K562 (cell line): ENCODE results near the gene COLEC12. TPM values are rescaled to one million over a fixed set of nuclear protein-coding genes. Genes with fewer than 3 reads are reported as not detected.

ENCODE experiments used
- ATAC-seq: fragments of 200-7000 bp; cut with Tn5 transposase; 3 replicates; pipeline ENCODE4 v1.9.1; 2020; ENCODE audit warnings: moderate library complexity
- BruUV-seq: library from RNA; stranded (reverse); fragments of 400-500 nt; replicated peaks from 2 replicates; lab custom pipeline; 2021; lab: Mats Ljungman, UMichigan
- CTCF ChIA-PET: fragments of 300-600 bp; formaldehyde crosslinking; extraction: SDS; loops from one replicate; lab custom pipeline; 2021; ENCODE audit warnings: low intra/inter-chr PET ratio; lab: Yijun Ruan, JAX
- POLR2A ChIA-PET: fragments of 300-600, 350-650 bp; sonication (Branson Sonifier 250); formaldehyde crosslinking; extraction: SDS; loops from one replicate; lab custom pipeline; 2021; ENCODE audit warnings: antibody characterized with exemption, inconsistent platforms; lab: Yijun Ruan, JAX
- DNase-seq, 4 experiments: peaks; one replicate each; pipeline versions ENCODE4 v3.0.0 to v3.0.0-alpha.2; 2011 to 2018; ENCODE audit warnings: low spot score in 3 of 4, mixed read lengths in 3 of 4; ENCODE audit errors: extremely low read depth in 1 of 4
- FAIRE-seq: peaks from 2 replicates; lab custom pipeline; 2011; peaks lifted over from hg19 to GRCh38; lab: Jason Lieb, UNC
- H2AFZ ChIP-seq: 2 replicates; pipeline ENCODE4 v1.6.0; 2011; ENCODE audit warnings: low read depth, low read length, control low read depth, inconsistent platforms
- H3K27ac ChIP-seq: fragments of 200-600 bp; 3 replicates; pipeline ENCODE4 v1.8.0; 2011; ENCODE audit warnings: low read depth, mild to moderate bottlenecking, control low read depth, inconsistent platforms, low read length, moderate library complexity, mixed read lengths; ENCODE audit errors: extremely low read depth
- H3K27me3 ChIP-seq, 2 experiments: fragments of 300-600 bp in 1 of 2; 2 replicates in 1 of 2; 3 replicates in 1 of 2; pipeline versions ENCODE4 v1.6.0 to v1.8.0; 2011; ENCODE audit warnings: inconsistent platforms in 2 of 2, low read length in 2 of 2, mild to moderate bottlenecking in 1 of 2, mixed read lengths in 1 of 2, moderate library complexity in 1 of 2; ENCODE audit not compliant: control insufficient read depth in 2 of 2, insufficient read depth in 2 of 2
- H3K36me3 ChIP-seq: fragments of 300-600 bp; 3 replicates; pipeline ENCODE4 v1.8.0; 2011; ENCODE audit warnings: mild to moderate bottlenecking, low read length, inconsistent platforms; ENCODE audit not compliant: control insufficient read depth, insufficient read depth
- H3K4me1 ChIP-seq, 2 experiments: fragments of 200-600 bp in 1 of 2; replicated peaks in 1 of 2; 2 replicates in 1 of 2; 3 replicates in 1 of 2; pipeline versions ENCODE4 v1.5.1 to v1.8.0; 2011; ENCODE audit warnings: inconsistent platforms in 2 of 2, low read length in 2 of 2, mild to moderate bottlenecking in 1 of 2, mixed read lengths in 1 of 2, moderate library complexity in 1 of 2; ENCODE audit not compliant: control insufficient read depth in 2 of 2, insufficient read depth in 2 of 2
- H3K4me2 ChIP-seq: 2 replicates; pipeline ENCODE4 v1.6.1; 2011; ENCODE audit warnings: low read length, control low read depth, inconsistent platforms, mixed read lengths; ENCODE audit not compliant: insufficient read depth
- H3K4me3 ChIP-seq: fragments of 200-600 bp; sonication (generic), shearing (Covaris generic); 2 replicates; pipeline ENCODE4 v1.5.1; 2016; ENCODE audit warnings: control low read depth, inconsistent platforms
- H3K79me2 ChIP-seq: fragments of 200-600 bp; 3 replicates; pipeline ENCODE4 v1.8.0; 2011; ENCODE audit warnings: low read length, inconsistent platforms; ENCODE audit not compliant: control insufficient read depth, insufficient read depth
- H3K9ac ChIP-seq, 2 experiments: 2 replicates each; pipeline versions ENCODE4 v1.6.0 to v1.6.1; 2011; ENCODE audit warnings: low read depth in 2 of 2, low read length in 2 of 2, control low read depth in 1 of 2, inconsistent platforms in 1 of 2, mild to moderate bottlenecking in 1 of 2, mixed read lengths in 1 of 2; ENCODE audit not compliant: insufficient read depth in 1 of 2
- H3K9me1 ChIP-seq: one replicate; pipeline ENCODE4 v1.6.0; 2011; ENCODE audit warnings: inconsistent platforms, mild to moderate bottlenecking, low read length, moderate library complexity; ENCODE audit not compliant: control insufficient read depth, insufficient read depth
- H3K9me3 ChIP-seq: replicated peaks from 2 replicates; pipeline ENCODE4 v1.5.1; 2011; ENCODE audit warnings: low read depth, low read length, inconsistent platforms; ENCODE audit not compliant: control insufficient read depth, insufficient read depth
- H4K20me1 ChIP-seq: replicated peaks from 2 replicates; pipeline ENCODE4 v1.6.1; 2011; ENCODE audit warnings: low read length, inconsistent platforms, mixed read lengths; ENCODE audit not compliant: control insufficient read depth, insufficient read depth
- ADNP ChIP-seq: fragments of 200-800 bp; sonication (Bioruptor generic); IDR thresholded peaks from 2 replicates; pipeline ENCODE4 v1.6.1; 2016; ENCODE audit warnings: missing genetic modification characterization, missing compliant biosample characterization
- BDP1 ChIP-seq: IDR thresholded peaks from 3 replicates; pipeline ENCODE4 v1.6.1; 2011; ENCODE audit not compliant: insufficient read length, insufficient read depth
- EWSR1 ChIP-seq: fragments of 450-650 bp; IDR thresholded peaks from 2 replicates; pipeline ENCODE4 v1.6.1; 2018; ENCODE audit warnings: borderline replicate concordance, mild to moderate bottlenecking, low read depth, moderate library complexity; ENCODE audit not compliant: partially characterized antibody
- GMEB1 ChIP-seq: fragments of 250-450 bp; sonication (Bioruptor Pico); IDR thresholded peaks from 2 replicates; pipeline ENCODE4 v1.4.0; 2020; ENCODE audit warnings: mild to moderate bottlenecking
- HNRNPLL ChIP-seq: fragments of 200-400 bp; formaldehyde crosslinking; IDR thresholded peaks from 2 replicates; pipeline ENCODE4 v1.6.1; 2017; ENCODE audit warnings: low read length, low read depth, mild to moderate bottlenecking; ENCODE audit not compliant: poor library complexity, severe bottlenecking
- IFI16 ChIP-seq: fragments of 250-450 bp; sonication (Bioruptor Pico); IDR thresholded peaks from 2 replicates; pipeline ENCODE4 v2.1.2; 2022; ENCODE audit warnings: mild to moderate bottlenecking, inconsistent platforms
- MIER1 ChIP-seq: fragments of 450-650 bp; IDR thresholded peaks from 2 replicates; pipeline ENCODE4 v1.6.1; 2016; ENCODE audit warnings: antibody characterized with exemption, mild to moderate bottlenecking, low read depth
- NFXL1 ChIP-seq: fragments of 450-650 bp; formaldehyde crosslinking; IDR thresholded peaks from 2 replicates; pipeline ENCODE4 v1.4.0; 2021; ENCODE audit warnings: mild to moderate bottlenecking
- SMAD2 ChIP-seq: fragments of 150-350 bp; IDR thresholded peaks from 2 replicates; pipeline ENCODE4 v1.6.1; 2014; ENCODE audit warnings: low read depth, mild to moderate bottlenecking, low read length
- SRSF3 ChIP-seq: fragments of 200-400 bp; formaldehyde crosslinking; IDR thresholded peaks from 2 replicates; pipeline ENCODE4 v1.6.1; 2016; ENCODE audit warnings: mild to moderate bottlenecking, low read length, moderate library complexity; ENCODE audit not compliant: insufficient read depth
- STAG1 ChIP-seq: sonication (generic); formaldehyde crosslinking; IDR thresholded peaks from 2 replicates; pipeline ENCODE4 v1.5.0; 2020; ENCODE audit warnings: missing genetic modification reagents, borderline replicate concordance
- ZBTB2 ChIP-seq: fragments of 450-650 bp; IDR thresholded peaks from 2 replicates; pipeline ENCODE4 v1.6.1; 2016; ENCODE audit warnings: antibody characterized with exemption
- ZNF133 ChIP-seq: fragments of 250-450 bp; sonication (Bioruptor Pico); IDR thresholded peaks from 2 replicates; pipeline ENCODE4 v1.4.0; 2020; ENCODE audit warnings: mild to moderate bottlenecking
- ZNF146 ChIP-seq: IDR thresholded peaks from one replicate; pipeline ENCODE4 v1.6.1; 2018; ENCODE audit warnings: missing compliant biosample characterization; ENCODE audit not compliant: unreplicated experiment
- ZNF217 ChIP-seq: sonication (generic); formaldehyde crosslinking; IDR thresholded peaks from 2 replicates; pipeline ENCODE4 v1.8.0; 2022; ENCODE audit warnings: mild to moderate bottlenecking, missing genetic modification reagents
- ZNF23 ChIP-seq: fragments of 250-450 bp; sonication (Bioruptor Pico); IDR thresholded peaks from 2 replicates; pipeline ENCODE4 v1.4.0; 2020; ENCODE audit warnings: mild to moderate bottlenecking
- ZNF398 ChIP-seq: fragments of 250-450 bp; sonication (Bioruptor Pico); IDR thresholded peaks from 2 replicates; pipeline ENCODE4 v1.8.0; 2021; ENCODE audit warnings: moderate library complexity, mild to moderate bottlenecking, inconsistent platforms
- ZNF431 ChIP-seq: sonication (generic); formaldehyde crosslinking; IDR thresholded peaks from 2 replicates; pipeline ENCODE4 v1.8.0; 2022; ENCODE audit warnings: mild to moderate bottlenecking, missing genetic modification reagents
- ZNF584 ChIP-seq: fragments of 200-800 bp; sonication (Bioruptor generic); IDR thresholded peaks from 2 replicates; pipeline ENCODE4 v1.6.1; 2016; ENCODE audit warnings: low read depth, mild to moderate bottlenecking, missing genetic modification characterization, missing compliant biosample characterization
- ZNF75A ChIP-seq: fragments of 450-650 bp; formaldehyde crosslinking; IDR thresholded peaks from 2 replicates; pipeline ENCODE4 v1.4.0; 2020; ENCODE audit warnings: mild to moderate bottlenecking
- WGBS: fragments of 100-300 bp; shearing (Covaris generic); methylation state at CpG from one replicate; pipeline ENCODE4 v1.1.6; 2016; ENCODE audit warnings: low coverage, mixed read lengths; ENCODE audit not compliant: insufficient coverage; ENCODE audit errors: missing lambda C conversion rate; 5-methylcytosine and 5-hydroxymethylcytosine counted together
- in situ Hi-C: fragments of 300-500 bp; cut with MboI; formaldehyde crosslinking; loops from 4 replicates; pipeline ENCODE4 v1.15.0; 2018; ENCODE audit warnings: inconsistent platforms, mixed read lengths
- intact Hi-C: fragments of 100-400 bp; cut with micrococcal nuclease; formaldehyde crosslinking; loops from 2 replicates; pipeline ENCODE4 v1.14.2; 2022
- polyA plus RNA-seq, 8 experiments: library from polyadenylated mRNA; depleted of rRNA in 4 of 8; stranded (reverse) in 5 of 8; unstranded in 3 of 8; fragments of >200 nt; fragmentation: Nextera tagmentation in 2 of 8; fragmentation: Illumina TruSeq in 1 of 8; extraction: Ambion mirVana in 2 of 8; extraction: Trizol in 1 of 8; gene quantifications; 2 replicates each; pipeline versions ENCODE4 v1.2.1 to v1.2.3, GENCODE V29; 2011 to 2014; ENCODE audit warnings: inconsistent platforms in 1 of 8, missing spikeins in 1 of 8
- total RNA-seq, 7 experiments: library from RNA; depleted of rRNA in 6 of 7; stranded (reverse); fragments of >200 nt in 6 of 7; fragmentation: Illumina TruSeq in 2 of 7; extraction: Trizol in 2 of 7; gene quantifications; 2 replicates each; pipeline versions ENCODE4 v1.2.1 to v1.2.3, GENCODE V29; 2011 to 2021; ENCODE audit warnings: low replicate concordance in 1 of 7

Gene COLEC12
- total and polyA plus RNA-seq, 9 of the 15 experiments (the other 6 are each of a cell fraction or from before 2014, with no cell fraction given), result 0.04 TPM; not detected in 8

- Histone ChIP-seq H3K4me3 (no peak overlapping the region), H3K4me1 (no peaks in the 10 kb centered on the region), H4K20me1 (0 out of 2 replicates have a peak, but pooled peaks cover 3% of the 10 kb centered on the region), H3K9me3 (no peaks in the 10 kb centered on the region), H3K9ac (no peak overlapping the region), H3K4me2 (no peak overlapping the region), H2AFZ (no peak overlapping the region), H3K27ac (no peak overlapping the region), H3K36me3 (no peaks in the 10 kb centered on the region), H3K79me2 (no peaks in the 10 kb centered on the region), H3K9me1 (no peaks in the 10 kb centered on the region), H3K27me3 (peaks cover 39 to 40% of the 10 kb centered on the region in 2 experiments)
- 0% methylated on average over 1 of the region's 1 CpG for WGBS
- in situ Hi-C loops (no loop called here), intact Hi-C loops (no loop called here)
- BruUV-seq, result no TSS peak
- ATAC-seq, result no peak
- DNase-seq, result no peak
- TF ChIP-seq ZNF133 (CRISPR knock-in tag), result no peak
- no peak for TF ChIP-seq NFXL1 (CRISPR knock-in tag)
- TF ChIP-seq STAG1 (CRISPR knock-in tag), result no peak
- TF ChIP-seq BDP1, result no peak
- no peak for TF ChIP-seq ZNF584 (CRISPR knock-in tag)
- no peak for TF ChIP-seq ZBTB2
- no peak for TF ChIP-seq IFI16 (CRISPR knock-in tag)
- no peak for TF ChIP-seq EWSR1
- no peak for TF ChIP-seq ZNF217
- TF ChIP-seq GMEB1 (CRISPR knock-in tag), result no peak
- TF ChIP-seq HNRNPLL, result no peak
- TF ChIP-seq ZNF23, result no peak
- TF ChIP-seq ZNF146, result no peak
- TF ChIP-seq SMAD2, result no peak
- no peak for TF ChIP-seq ZNF398
- no peak for TF ChIP-seq SRSF3
- TF ChIP-seq ADNP (tag), result no peak
- no peak for TF ChIP-seq MIER1
- TF ChIP-seq ZNF75A, result no peak
- TF ChIP-seq ZNF431 (CRISPR knock-in tag), result no peak
- no peak for FAIRE-seq
- CTCF ChIA-PET, result no interaction called here
- POLR2A ChIA-PET, result interaction anchor here (1.2 kb wide), 1 partner anchor 127 kb away, joined by 3 read pairs; no protein-coding TSS in a partner anchor
These were observed 5.8 kb upstream of the COLEC12 start for GRCh38 chr18:506264-506663.
